HG03439 (cell line): Measurements from ENCODE around the gene APC2.
"Not testable (repeated sequence)": the region's sequence is repeated elsewhere in the genome, so short reads cannot be mapped to it uniquely, and the experiment has no call there.

Experiments
- ATAC-seq: cut with Tn5 transposase; IDR thresholded peaks from one replicate; pipeline ENCODE4 v1.9.1; 2021; ENCODE audit warnings: mild to moderate bottlenecking, moderate library complexity; ENCODE audit not compliant: unreplicated experiment

APC2 gene

GRCh38 chr19:1416014-1416841, 33.7 kb upstream of the APC2 start:
- ATAC-seq = no peak

- no peak for ATAC-seq
Observed at GRCh38 chr19:1417145-1417544, 32.8 kb upstream of the APC2 start.

- ATAC-seq = no peak
Observed at GRCh38 chr19:1417681-1418495, 32.0 kb upstream of the APC2 start.

- ATAC-seq = no peak
Observed at GRCh38 chr19:1418496-1418775, 31.5 kb upstream of the APC2 start.

GRCh38 chr19:1418951-1419738, 30.8 kb upstream of the APC2 start:
- no peak for ATAC-seq

- ATAC-seq = not testable (repeated sequence)
Observed at GRCh38 chr19:1420085-1420484, 29.8 kb upstream of the APC2 start.

- no peak for ATAC-seq
Observed at GRCh38 chr19:1420590-1420989, 29.3 kb upstream of the APC2 start.

- ATAC-seq = no peak
Observed at GRCh38 chr19:1421218-1421957, 28.5 kb upstream of the APC2 start.

- no peak for ATAC-seq
Observed at GRCh38 chr19:1421958-1422305, 28.0 kb upstream of the APC2 start.

- no peak for ATAC-seq
Observed at GRCh38 chr19:1422360-1422759, 27.6 kb upstream of the APC2 start.

- no peak for ATAC-seq
Observed at GRCh38 chr19:1422943-1423342, 27.0 kb upstream of the APC2 start.

- ATAC-seq = no peak
Observed at GRCh38 chr19:1423436-1424191, 26.3 kb upstream of the APC2 start.

- ATAC-seq = no peak
Observed at GRCh38 chr19:1424192-1424955, 25.5 kb upstream of the APC2 start.

- no peak for ATAC-seq
Observed at GRCh38 chr19:1425102-1425837, 24.7 kb upstream of the APC2 start.

- no peak for ATAC-seq
Observed at GRCh38 chr19:1425902-1426301, 24.0 kb upstream of the APC2 start.

GRCh38 chr19:1426736-1427135, 23.2 kb upstream of the APC2 start:
- ATAC-seq = no peak

- ATAC-seq = no peak
Observed at GRCh38 chr19:1427221-1427920, 22.6 kb upstream of the APC2 start.

GRCh38 chr19:1428738-1429391, 21.1 kb upstream of the APC2 start:
- no peak for ATAC-seq
